NCI-H510A (cell line): ENCODE results near the gene POU5F2.
A peak's percentile ranks its signal among the peaks of the same experiment; 100 is the strongest.

ENCODE experiments used
- DNase-seq: peaks from one replicate; lab custom pipeline; 2025; lab: John Stamatoyannopoulos, UW

The POU5F2 gene, protein sequence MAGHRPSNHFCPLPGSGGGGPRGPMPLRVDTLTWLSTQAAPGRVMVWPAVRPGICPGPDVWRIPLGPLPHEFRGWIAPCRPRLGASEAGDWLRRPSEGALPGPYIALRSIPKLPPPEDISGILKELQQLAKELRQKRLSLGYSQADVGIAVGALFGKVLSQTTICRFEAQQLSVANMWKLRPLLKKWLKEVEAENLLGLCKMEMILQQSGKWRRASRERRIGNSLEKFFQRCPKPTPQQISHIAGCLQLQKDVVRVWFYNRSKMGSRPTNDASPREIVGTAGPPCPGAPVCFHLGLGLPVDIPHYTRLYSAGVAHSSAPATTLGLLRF

DNA sequence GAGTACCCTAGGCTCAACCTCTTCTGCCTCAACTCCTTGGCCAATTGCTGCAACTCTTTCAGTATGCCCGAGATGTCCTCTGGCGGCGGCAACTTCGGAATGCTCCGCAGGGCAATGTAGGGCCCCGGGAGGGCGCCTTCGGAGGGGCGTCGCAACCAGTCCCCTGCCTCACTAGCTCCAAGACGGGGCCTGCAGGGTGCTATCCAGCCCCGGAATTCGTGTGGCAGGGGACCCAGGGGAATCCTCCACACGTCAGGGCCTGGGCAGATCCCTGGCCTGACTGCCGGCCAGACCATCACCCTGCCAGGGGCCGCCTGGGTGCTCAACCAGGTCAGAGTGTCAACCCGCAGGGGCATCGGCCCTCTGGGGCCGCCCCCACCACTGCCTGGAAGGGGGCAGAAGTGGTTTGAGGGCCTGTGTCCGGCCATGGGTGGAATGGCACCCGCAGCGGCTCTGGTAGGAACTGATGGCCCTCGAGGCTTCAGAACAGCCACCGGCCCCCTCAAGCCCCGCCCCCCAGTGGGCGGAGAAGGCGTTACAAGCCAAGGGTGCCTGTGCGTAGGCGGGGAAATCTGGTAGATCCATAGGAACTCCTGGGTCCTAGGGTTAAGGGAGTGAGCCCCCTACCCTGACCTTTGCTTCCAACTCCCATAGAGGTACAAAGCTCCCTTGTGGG, at the start of gene POU5F2:
Gene POU5F2, minus strand, starts transcription at position 465 of the 676 bp plus-strand sequence. Its CDS starts 37 bp downstream, at position 428.
- no peak for DNase-seq

DNA sequence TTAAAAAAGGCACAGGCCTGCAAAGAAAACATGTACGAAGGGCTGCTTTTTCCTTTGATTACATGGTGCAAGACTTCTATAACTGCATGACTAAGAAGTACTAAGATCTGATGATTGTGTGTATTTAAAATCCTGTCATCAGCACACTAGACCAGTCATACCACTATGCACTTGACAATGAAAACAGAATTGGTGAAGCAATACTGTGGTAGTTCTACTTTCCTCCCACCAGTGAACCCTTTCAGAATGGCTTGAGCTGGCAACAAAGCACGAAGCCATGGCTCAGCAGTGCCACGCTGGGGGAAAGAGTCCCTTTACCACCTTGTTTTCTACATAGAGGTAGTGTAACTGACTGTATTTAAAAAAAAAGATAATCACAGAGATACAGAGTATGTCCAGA, 49.0 kb upstream of the POU5F2 start:
- DNase-seq: no peak

DNA sequence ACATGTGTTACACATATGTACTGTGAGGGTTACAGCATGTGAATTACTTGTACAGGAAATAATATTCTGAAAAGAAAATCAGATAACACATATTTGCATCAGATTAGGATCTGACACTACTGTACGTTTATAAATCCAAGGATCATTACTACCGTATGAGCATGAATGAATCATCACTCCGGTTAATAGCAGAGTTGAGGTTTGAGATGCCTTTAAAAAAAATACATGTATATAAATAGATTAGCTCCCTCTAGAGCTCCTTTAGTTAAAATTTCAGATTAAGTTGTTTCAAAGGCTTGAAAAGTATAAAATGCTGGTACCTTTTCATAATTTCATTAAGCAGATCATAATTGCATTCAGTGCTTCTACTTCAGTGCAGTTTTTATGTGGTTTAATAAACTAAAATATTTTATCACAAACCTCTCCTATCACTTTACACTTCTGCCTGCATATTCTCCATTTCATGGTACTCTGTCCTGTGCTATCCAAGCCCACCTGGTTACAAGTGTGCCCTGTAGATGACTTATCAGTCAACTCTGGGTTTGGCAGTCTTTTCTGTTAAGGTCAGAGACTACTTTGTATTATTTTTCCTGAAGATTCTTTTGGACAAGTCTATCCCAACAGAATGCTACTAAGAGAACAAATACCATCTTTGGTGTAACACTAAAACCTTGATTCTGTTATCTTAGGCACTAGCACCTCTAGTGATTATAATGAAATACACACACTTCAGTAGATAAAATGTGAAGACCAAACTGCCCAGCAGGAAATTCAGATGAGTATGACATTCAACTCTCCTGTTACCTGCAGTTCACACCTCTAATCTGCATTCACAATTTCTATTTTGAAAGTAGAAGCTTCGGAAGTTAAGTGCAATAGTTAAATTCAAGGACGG, 48.0 kb upstream of the POU5F2 start:
- DNase-seq: no peak

DNA sequence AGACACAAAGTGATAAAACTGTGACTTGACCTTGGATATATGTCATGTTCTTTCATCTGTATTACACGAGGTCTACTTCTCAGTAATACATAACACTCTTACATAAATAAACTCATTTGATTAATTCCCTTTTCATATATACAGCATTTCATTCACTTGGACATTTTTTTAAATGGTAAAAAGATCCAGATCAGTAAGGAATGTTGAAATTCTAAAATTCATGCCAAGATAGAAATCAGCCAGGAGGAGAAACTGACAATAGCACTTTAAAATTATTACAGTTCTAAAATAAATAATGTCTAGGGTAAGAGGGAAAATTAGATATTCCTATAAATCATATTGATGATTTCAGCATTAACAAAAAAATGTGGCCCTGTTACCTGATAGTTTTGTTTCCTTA, 46.2 kb upstream of the POU5F2 start:
- no peak for DNase-seq

DNA sequence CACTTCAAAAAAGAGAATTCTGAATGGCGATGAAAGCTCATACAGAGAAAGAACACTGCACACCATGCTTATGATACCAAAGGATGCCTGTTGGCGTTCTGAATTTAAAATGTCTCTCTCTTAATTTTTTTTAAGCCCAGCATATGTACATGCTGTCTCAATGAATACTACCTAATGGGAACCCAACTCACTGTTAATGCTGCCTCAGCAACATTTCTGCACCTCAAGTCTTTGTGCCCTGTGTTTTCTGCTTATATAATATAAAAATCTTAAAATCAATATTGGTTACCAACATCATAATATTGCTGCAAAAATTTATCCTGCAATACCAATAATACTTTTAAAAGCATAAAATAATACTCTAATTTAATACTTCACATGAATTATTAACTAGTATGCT, 44.1 kb upstream of the POU5F2 start:
- no peak for DNase-seq

DNA sequence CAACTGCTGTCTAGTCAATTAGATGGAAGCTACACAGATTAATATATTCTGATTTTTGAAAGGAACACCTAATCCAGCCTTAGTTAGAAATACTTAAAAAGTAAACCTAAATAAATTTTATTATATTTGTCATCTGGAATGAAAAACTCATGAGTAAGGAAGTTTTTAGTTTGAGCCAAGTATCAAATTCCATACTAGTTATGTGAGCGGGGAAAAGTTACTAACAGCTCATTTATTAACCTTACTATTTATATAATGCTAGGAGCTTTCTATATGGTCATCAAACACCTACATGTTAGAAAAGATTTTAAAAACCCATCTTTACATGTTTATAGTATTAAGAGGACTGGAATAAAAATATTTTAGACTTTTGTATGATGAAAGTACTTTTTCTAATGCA, 41.6 kb upstream of the POU5F2 start:
- no peak for DNase-seq

DNA sequence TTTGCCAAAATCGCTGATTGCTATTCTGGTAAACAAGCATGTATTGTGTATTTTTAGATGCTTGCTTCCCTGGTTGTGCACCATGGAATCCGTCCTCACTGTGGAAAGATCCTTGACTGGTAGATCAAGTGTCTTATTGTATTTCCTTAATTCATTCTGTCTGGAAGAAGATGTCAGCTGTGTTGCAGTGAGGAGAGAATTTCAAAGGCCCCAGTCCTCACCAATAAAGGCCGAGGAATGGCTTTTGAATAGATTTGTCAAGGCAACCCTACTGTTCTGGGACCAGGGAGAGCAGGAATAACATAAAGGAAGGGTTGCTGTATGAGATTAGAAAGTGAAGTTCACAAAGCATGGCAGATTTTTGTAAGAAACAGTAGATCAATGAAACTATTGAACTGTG, 36.2 kb upstream of the POU5F2 start:
- no peak for DNase-seq

DNA sequence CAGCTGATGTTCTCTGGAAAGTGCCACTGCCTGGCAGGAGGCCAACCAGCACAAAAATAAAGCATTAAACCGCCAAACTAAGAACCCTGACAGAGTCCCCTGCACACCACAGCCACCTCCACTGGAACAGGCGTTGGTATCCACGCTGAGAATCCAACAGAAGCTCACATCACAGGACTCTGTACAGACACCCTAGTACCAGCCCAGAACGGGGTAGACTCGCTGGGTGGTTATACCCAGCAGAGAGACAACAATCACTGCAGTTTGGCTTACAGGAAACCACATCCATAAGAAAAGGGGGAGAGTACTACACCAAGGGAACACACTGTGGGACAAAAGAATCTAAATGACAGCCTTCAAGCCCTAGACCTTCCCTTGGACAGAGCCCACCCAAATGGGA, 15.0 kb upstream of the POU5F2 start:
- no peak for DNase-seq

DNA sequence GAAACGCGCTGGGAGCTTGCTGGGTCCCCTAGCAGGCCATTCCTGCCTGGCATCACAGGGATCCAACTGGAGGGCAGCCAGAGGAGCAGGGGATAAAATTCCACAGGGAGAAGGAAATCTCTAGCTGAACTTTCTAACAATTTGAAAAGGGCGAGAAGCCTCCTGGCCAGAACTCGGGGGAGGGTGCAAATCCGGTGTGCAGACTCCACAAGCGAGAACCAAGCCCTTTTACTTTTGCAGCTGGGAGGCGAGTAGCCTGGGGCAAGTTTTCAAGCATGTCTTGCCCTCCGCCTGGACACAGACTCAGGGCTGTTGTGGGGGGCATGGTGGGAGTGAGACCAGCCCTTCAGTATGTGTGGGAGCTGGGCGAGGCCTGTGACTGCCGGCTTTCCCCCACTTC, 14.3 kb upstream of the POU5F2 start:
- no peak for DNase-seq

DNA sequence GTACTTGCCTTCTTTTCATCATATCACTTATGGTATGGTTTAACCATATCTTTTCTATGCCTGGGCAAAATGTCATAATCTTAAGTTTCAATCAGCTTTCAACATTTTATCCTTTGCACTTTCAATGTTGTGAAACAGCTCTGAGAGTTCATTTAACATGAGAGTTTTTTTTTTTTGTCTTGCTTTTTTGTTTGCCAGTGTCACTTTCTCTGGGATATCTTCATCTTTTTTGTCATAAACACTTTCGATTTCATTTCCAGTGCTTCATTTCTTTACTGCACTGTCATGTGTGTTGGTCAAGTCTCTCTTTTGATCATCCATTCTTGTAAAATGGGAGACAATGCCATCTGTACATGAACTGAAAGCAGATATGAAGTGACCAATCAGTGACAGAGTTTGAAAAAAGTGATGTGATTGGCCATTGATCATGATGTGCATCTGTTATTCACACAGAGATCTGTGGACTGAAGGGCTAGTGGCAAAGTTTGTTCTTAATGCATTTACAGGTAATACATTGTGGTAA, 7.5 kb upstream of the POU5F2 start:
- DNase-seq: no peak

DNA sequence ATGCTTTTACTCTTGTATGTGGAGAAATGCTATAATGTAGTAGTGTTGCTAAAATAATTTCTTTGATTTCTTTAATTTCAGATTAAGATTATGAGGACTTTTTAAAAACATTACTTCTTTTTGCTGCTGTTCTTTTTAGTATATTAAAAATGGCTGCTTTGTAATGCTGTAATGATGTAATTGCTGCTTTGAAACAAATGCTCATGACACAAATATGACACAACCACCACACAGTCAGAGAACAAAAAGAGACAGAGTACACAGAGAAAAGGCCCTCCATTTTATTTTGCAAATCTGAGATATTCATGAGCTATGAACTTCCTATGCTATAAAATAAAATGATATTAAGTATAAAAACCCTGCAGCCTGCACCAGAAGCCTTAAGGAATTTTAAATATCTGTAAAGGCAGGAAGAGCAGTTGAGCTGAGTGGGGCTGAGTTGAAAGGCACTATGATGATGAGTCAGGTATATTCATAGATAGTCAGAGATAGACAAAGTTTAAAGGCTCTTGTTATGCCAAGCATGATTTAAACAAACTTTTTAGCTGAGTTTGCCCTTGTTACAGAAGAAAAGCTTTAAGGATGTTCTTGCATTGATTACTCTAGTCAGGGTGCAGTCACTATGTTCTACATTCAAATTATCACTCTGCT, 5.1 kb upstream of the POU5F2 start:
- DNase-seq: no peak

DNA sequence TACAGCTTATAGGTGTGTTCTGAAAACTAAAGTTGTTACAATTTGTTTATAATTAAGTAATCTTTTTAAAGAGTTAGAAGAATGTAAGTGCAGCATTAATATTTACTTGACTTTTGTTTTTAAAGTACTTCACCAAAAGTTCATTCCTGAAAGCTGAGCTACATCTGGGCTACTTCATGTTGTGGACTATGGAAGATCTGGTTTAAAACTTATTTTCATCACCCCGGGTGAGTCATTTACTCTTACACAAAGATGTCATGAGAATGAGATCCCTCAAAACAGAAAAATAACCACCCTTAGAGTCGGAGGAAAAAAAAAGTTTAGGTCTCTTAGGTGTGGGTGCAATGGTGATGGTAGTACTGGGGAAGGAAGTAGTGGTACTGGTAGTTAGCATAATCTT, 5.1 kb downstream of the POU5F2 start:
- no peak for DNase-seq

DNA sequence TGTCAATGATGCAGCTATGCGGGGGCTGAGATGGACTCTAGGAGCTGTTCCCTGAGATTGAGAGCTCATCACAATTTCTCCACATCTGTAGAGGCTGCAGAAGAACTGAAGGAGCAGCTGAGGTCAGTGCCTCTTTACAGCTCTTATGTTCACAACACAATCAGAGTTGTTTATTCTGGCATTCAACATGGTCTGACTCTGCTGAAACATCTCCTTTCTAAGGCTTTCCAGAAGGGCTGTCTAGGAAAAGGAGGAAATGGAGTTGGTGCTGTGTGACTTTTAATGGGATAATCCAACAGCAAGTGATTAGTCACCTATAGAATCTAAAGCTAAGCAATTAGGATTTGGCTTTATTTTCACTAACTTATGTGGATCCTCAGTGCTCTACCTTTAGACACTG, 6.0 kb downstream of the POU5F2 start:
- no peak for DNase-seq

DNA sequence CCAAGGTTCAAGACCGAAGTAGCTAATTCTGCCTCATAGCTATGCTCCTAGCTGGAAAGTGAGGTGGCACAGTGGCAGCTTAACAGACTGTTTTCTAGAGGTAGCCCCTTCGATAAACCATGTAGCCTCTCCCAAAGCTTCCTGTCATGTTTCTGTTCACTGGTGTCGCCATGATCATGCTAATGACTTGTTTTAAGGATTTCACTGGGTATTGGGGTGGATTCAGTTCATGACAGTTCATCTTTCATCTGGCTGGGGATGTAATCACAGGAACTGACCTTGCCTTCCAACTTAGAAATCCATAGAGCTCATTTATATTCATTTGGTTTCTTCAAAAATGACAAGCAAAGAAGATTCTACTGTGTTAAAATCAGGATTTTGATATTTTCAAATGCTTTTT, 9.4 kb downstream of the POU5F2 start:
- DNase-seq: no peak

DNA sequence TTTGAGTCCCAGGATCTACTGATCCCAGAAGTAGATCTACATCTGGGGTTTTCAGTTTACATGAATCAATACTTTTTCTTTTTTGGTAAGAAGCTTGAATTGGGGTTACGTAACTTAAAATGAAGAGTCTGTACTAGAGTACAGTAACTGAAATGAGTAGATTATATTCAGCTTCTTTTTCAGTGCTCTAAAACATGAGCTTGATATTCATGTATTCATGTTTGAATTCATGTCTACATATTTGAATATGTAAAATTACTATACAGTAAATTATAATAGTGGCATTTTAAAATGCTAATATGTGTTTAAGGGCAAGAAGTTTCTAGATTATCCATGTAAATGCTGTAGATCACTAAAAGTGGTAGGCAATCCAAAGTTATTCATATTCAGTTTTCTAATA, 14.8 kb downstream of the POU5F2 start:
- no peak for DNase-seq

DNA sequence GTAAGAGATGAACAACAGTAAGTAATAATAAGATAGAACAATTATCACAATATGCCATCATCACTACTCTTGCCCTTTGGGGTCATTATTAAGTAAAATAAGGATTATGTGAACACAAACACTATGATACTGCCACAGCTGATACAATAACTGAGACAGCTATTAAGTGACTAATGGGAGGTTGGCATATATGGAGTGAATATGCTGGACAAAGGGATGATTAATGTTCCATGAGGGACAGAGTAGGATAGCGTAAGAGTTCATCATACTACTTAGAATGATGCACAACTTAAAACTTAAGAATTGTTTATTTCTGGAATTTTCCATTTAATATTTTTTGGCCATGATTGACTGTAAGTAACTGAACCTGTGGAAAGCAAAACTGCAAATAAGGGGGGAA, 16.6 kb downstream of the POU5F2 start:
- no peak for DNase-seq

DNA sequence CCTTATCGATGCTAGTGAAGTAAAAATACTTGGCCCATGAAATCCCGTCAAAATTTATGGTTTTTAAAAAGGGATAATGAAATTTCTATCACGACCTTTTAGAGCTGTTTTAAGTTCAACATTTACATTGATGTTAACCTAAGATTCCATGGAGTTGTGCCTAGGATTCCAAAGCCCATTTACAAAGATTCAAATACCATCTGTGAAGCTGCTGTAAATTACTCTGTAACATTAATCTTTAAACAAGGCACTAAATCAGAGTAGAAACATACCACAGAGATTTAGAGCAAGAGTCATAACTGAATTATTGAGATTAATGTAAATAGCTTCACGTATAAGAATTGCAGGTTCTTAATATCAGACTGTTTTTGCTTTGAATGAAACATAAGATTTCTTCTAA, 17.7 kb downstream of the POU5F2 start:
- no peak for DNase-seq

DNA sequence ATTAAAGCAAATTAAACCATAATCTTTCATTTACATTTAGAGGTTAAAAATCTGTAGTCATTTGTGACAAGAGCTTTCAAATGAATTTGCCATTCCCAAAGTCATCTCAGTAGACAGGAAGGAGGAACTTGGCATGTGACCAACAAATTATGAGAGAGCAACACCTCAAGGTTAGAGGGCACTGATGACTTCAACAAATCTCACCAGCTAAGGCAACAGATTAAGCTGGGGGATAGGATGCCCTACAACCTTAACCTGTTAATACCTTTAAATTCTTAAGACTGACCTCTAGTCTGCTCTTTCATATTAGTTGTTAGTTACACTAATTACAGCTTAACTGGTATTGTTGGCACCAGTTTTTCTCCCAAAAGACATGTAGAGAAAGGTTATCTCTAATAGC, 18.4 kb downstream of the POU5F2 start:
- DNase-seq: no peak

DNA sequence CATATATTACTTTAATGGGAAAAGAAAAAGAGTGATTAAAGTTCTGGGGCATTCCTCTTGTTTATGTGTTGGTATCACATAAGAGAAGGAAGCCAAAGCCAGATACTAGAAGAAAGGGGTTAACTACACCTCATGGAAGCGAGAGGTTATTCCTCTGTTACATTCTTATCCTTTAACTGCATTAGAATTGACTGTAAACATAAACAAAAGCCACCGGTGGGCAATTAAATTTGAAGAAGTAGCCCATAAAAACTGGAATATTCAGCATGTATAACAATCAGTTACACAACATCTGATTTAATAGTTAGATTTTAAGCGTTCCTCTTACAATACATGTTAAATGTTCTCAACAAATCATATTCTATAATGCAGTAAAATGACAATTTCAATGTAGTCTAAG, 18.8 kb downstream of the POU5F2 start:
- no peak for DNase-seq

DNA sequence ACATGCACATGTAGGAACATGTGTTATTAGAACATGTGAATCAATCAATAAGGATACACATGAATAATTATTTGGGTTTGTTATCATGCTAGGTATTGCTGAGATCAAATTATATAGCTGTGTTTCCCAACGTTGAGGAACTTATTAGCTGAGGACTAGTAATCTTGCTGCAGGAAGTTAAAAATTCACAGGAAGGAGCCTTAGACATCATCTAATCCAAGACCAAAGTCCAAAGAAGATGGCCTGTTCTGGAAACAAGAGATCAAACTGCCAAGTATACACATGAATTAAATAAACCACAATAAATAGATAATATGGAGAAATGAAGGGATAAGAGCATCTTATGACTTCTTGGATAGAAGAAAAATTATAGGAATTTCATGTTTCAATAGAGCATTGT, 19.9 kb downstream of the POU5F2 start:
- no peak for DNase-seq

DNA sequence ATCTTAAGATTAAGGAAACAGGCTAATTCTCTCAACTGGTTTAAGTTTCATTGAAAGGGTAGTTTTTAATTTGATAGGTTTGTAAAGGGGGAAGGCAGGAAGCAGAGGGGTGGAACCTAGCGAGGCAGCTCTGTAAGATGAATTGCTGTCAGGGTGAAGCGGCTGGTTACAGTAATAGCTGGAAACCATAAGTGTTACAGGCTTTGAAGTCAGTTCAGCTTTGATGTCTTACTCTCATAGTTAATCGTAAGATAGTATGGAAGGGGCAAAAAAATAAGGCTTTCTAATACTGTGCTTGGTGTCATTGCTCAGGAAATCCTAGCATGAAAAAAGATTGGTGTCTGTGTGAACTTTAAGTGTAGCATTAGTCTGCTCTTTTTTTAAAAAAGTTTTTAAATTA, 20.3 kb downstream of the POU5F2 start:
- DNase-seq: no peak

DNA sequence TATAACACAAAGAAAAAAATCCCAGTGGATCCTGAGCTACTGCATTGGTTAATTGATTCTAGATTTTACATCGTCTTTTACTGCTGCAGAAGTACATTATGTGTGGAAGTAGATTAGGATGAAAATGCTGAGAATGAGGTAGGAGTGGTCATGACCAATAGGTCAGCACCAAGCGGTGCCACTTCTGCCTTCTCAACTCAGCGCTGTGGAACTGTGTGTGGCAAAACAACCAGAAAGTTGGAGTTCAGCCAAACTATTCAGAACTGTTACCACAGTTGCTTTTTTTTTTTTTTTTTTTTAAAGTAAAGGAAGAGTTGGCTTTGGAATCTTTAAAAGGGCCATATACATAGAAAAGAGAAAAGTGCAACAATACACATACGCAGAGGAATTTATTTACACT, 24.2 kb downstream of the POU5F2 start:
- DNase-seq: peak; percentile 5
